GM10266 (cell line): Measurements from ENCODE around the gene PCID2.

Source experiments
- DNase-seq: peaks from one replicate; pipeline ENCODE4 v3.0.0; 2012; ENCODE audit errors: extremely low spot score
- CTCF ChIP-seq: IDR thresholded peaks from 2 replicates; pipeline ENCODE4 v1.5.1; 2012; ENCODE audit warnings: mild to moderate bottlenecking, low read depth; ENCODE audit not compliant: control insufficient read depth, insufficient read depth; ENCODE audit errors: missing control alignments

Gene PCID2

DNA sequence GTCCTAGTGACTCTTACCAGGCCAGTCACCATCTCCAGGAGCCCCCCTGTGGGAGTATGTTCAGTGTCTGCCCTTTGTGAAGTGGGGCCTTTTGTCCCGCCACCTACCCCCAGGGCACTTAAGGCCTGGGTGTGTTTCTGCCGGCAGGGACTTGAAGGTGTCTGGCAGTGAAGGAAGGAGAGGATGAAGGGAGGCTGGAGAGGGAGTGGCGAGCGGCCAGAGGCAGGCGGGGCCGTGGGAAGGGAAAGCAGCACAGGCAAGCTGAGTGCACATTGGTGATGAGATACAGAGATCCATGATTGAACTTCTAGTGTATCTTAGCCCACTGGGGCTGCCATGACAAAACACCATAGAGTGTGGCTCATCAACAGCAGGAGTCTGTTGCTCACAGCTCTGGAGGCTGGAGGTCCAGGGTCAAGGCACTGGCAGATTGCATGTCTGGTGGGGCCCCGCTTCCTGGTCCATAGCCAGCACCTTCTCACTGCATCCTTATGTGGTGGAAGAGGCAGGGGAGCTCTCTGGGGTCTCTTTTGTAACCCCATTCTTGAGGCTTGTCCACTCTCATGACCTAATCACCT, 18.5 kb upstream of the PCID2 start:
- DNase-seq = no peak
- no peak for TF ChIP-seq CTCF

- no peak for TF ChIP-seq CTCF
- no peak for DNase-seq
These were observed 17.0 kb upstream of the PCID2 start for GRCh38 chr13:113225515-113225914.

GRCh38 chr13:113224486-113224885, 16.0 kb upstream of the PCID2 start:
- no peak for TF ChIP-seq CTCF
- DNase-seq = no peak

GRCh38 chr13:113223070-113223469, 14.6 kb upstream of the PCID2 start:
- DNase-seq = no peak
- no peak for TF ChIP-seq CTCF

DNA sequence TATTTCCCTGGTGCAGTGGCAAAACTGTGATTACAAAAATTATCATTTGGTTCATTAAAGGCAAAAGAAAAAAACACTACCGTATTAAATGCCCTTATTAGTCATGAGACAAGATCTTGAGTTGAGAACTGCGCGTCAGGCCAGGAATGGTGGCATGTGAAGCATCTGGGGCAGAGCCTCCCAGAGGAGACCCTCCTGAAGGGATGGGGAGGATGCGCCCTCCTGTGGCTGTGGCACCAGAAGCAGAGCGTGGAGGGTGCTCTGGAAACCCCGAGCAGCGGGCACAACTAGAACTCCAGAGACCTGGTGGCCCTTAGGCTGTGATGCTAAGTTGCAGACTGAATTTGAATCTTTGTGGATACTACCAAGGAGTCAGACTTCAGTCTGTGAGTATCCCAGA, 12.4 kb upstream of the PCID2 start:
- DNase-seq = no peak
- TF ChIP-seq CTCF = no peak

GRCh38 chr13:113220141-113220598, 11.7 kb upstream of the PCID2 start:
- TF ChIP-seq CTCF = no peak
- DNase-seq = no peak

- TF ChIP-seq CTCF = no peak
- no peak for DNase-seq
These were observed 10.9 kb upstream of the PCID2 start for GRCh38 chr13:113219256-113219940.
